Astrocyte (in vitro differentiated cells and primary cell): ENCODE results near the gene TAF11L5.
"Not testable (repeated sequence)": the region's sequence is repeated elsewhere in the genome, so short reads cannot be mapped to it uniquely, and the experiment has no call there.

ENCODE experiments used
- CTCF ChIP-seq: IDR thresholded peaks from 2 replicates; pipeline ENCODE4 v1.5.1; 2011; ENCODE audit warnings: low read depth, mild to moderate bottlenecking, inconsistent platforms, low read length, moderate library complexity; ENCODE audit not compliant: insufficient read depth
- EZH2 ChIP-seq: IDR thresholded peaks from 2 replicates; pipeline ENCODE4 v1.6.1; 2012; ENCODE audit warnings: mild to moderate bottlenecking, low read length, inconsistent platforms; ENCODE audit not compliant: insufficient read depth

- not testable (repeated sequence) for TF ChIP-seq CTCF, EZH2
These were observed 33.8 kb upstream of the TAF11L5 start for GRCh38 chr5:17491257-17491656.
